ENCODE results near the gene FNDC11. TPM values are rescaled to one million over a fixed set of nuclear protein-coding genes. Genes with fewer than 3 reads are reported as not detected.
"Not testable (repeated sequence)": the region's sequence is repeated elsewhere in the genome, so short reads cannot be mapped to it uniquely, and the experiment has no call there.

FNDC11 gene
- total RNA-seq, 4 donors from 2014 or later, result not detected

DNA sequence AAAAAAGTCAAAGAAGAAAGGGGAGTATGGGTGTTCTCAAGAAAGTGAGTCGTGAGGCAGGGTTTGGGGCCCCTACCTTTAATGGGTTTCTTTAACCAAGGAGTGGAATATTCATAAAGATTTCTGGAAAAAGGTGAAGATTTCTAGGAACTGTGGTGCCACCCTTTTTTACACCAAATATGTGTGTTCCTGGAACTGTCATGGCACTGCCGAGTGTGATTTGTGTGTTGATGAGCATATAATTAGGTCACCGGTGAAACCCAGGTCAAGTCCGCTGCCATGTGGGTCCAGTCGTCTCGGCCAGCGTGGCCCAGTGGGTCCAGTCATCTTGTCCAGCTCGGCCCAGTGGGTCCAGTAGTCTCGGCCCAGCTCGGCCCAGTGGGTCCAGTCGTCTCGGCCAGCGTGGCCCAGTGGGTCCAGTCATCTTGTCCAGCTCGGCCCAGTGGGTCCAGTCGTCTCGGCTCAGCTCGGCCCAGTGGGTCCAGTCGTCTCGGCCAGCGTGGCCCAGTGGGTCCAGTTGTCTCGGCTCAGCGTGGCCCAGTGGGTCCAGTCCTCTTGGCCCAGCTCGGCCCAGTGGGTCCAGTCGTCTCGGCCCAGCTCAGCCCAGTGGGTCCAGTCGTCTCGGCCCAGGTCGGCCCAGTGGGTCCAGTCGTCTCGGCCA, 46.7 kb upstream of the FNDC11 start:
- Histone ChIP-seq H3K27ac (no peak overlapping the region), H3K9me3 (no peaks in the 10 kb centered on the region), H3K36me3 (no peaks in the 10 kb centered on the region), H3K4me1 (no peaks in the 10 kb centered on the region), H3K27me3 (peaks cover 77% of the 10 kb centered on the region), H3K4me3 (no peak overlapping the region)
- no peak for DNase-seq
- TF ChIP-seq, protein P1, sequence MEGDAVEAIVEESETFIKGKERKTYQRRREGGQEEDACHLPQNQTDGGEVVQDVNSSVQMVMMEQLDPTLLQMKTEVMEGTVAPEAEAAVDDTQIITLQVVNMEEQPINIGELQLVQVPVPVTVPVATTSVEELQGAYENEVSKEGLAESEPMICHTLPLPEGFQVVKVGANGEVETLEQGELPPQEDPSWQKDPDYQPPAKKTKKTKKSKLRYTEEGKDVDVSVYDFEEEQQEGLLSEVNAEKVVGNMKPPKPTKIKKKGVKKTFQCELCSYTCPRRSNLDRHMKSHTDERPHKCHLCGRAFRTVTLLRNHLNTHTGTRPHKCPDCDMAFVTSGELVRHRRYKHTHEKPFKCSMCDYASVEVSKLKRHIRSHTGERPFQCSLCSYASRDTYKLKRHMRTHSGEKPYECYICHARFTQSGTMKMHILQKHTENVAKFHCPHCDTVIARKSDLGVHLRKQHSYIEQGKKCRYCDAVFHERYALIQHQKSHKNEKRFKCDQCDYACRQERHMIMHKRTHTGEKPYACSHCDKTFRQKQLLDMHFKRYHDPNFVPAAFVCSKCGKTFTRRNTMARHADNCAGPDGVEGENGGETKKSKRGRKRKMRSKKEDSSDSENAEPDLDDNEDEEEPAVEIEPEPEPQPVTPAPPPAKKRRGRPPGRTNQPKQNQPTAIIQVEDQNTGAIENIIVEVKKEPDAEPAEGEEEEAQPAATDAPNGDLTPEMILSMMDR (IDR thresholded peaks at IDR 0.05), result no peak
- TF ChIP-seq EP300 (IDR thresholded peaks at IDR 0.05; ENCODE audit: low read depth) (no peak), POLR2AphosphoS5 (IDR thresholded peaks at IDR 0.05) (no peak), POLR2A (IDR thresholded peaks at IDR 0.05) (no peak)
- intact Hi-C loops (cut with DNase I; ENCODE audit: low total_unique reads), result no loop called here
- in situ Hi-C loops (cut with MboI; ENCODE audit: low pct_ligation_motif_present in 1 of 4, low pct_unique_long_range_greater_than_20kb in 1 of 4, low sequenced_read_pairs in 3 of 4), result no loop called here
- WGBS, 2 donors (ENCODE audit: low coverage in 1 of 2), result 80 to 89% methylated on average over 2 to 30 of the region's 30 CpGs

DNA sequence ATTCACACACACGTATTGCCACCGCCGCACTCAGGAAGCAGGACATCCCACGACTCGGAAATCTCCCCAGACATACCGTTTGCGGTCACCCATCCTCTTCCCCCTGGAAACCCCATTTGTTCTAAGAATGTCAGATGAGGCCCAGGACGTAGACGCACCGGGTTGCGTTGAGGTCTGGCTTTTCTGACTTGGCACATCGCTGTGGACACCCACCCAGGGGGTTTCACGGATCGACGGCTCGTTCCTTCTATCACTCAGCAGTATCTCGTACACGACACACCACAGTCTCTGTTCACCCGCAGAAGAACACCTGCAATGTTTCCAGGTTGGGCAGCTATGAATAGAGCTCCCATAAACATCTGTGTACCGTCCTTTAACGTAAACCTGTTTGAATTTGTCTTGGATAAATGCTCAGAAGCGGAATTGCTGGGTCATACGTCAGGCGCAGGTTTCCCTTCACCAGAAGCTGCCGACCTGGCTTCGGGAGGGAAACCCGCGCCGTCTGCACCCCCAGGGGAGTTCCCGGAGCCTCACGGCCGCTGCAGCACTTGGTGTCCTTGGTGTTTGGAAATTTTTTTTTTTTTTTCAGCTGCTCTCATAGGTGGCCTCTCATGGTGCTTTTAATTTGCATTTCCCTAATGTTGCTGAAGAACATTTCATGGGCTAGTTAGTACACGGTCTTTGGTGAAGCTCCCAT, 45.7 kb upstream of the FNDC11 start:
- Histone ChIP-seq H3K9me3 (no peaks in the 10 kb centered on the region), H3K36me3 (no peaks in the 10 kb centered on the region), H3K4me3 (no peak overlapping the region), H3K27ac (no peak overlapping the region), H3K27me3 (peaks cover 75% of the 10 kb centered on the region), H3K4me1 (no peaks in the 10 kb centered on the region)
- WGBS, 2 donors (ENCODE audit: low coverage in 1 of 2), result 77 to 78% methylated on average over 18 to 33 of the region's 33 CpGs
- no peak for DNase-seq
- in situ Hi-C loops (cut with MboI; ENCODE audit: low pct_ligation_motif_present in 1 of 4, low pct_unique_long_range_greater_than_20kb in 1 of 4, low sequenced_read_pairs in 3 of 4), result no loop called here
- TF ChIP-seq POLR2AphosphoS5 (IDR thresholded peaks at IDR 0.05) (no peak), POLR2A (IDR thresholded peaks at IDR 0.05) (no peak), EP300 (IDR thresholded peaks at IDR 0.05; ENCODE audit: low read depth) (no peak)
- TF ChIP-seq, protein P1 (IDR thresholded peaks at IDR 0.05), result no peak
- intact Hi-C loops (cut with DNase I; ENCODE audit: low total_unique reads), result no loop called here

DNA sequence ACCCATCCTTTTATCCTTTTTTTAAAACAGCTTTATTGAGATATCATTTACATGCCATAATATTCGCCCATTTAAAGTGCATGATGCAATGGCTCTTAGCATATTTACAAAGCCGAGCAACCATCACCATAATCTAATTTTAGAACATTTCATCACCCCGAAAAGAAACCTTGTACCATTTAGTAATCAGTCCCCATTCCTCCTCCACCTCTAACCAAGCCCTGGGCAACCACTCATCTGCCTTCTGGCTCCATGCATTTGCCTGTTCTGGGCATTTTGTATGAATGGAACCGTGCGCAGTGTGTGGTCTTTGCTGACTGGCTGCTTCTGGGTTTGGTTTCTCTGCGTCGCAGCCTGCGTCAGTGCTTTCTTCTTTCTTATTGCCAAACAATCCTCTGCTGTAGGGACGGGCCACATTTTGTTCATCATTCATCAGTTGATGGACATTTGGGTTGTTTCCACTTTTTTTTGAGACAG, 44.8 kb upstream of the FNDC11 start:
- Histone ChIP-seq H3K4me3 (no peak overlapping the region), H3K27ac (no peak overlapping the region), H3K4me1 (no peaks in the 10 kb centered on the region), H3K27me3 (peaks cover 66% of the 10 kb centered on the region), H3K9me3 (no peaks in the 10 kb centered on the region), H3K36me3 (no peaks in the 10 kb centered on the region)
- 77 to 82% methylated on average over 9 of the region's 9 CpGs for WGBS, 2 donors (ENCODE audit: low coverage in 1 of 2)
- DNase-seq, result no peak
- in situ Hi-C loops (cut with MboI; ENCODE audit: low pct_ligation_motif_present in 1 of 4, low pct_unique_long_range_greater_than_20kb in 1 of 4, low sequenced_read_pairs in 3 of 4) (no loop called here), intact Hi-C loops (cut with DNase I; ENCODE audit: low total_unique reads) (no loop called here)
- no peak for TF ChIP-seq POLR2A (IDR thresholded peaks at IDR 0.05)
- TF ChIP-seq EP300 (IDR thresholded peaks at IDR 0.05; ENCODE audit: low read depth), result no peak
- no peak for TF ChIP-seq POLR2AphosphoS5 (IDR thresholded peaks at IDR 0.05)
- TF ChIP-seq, protein P1 (IDR thresholded peaks at IDR 0.05), result no peak

DNA sequence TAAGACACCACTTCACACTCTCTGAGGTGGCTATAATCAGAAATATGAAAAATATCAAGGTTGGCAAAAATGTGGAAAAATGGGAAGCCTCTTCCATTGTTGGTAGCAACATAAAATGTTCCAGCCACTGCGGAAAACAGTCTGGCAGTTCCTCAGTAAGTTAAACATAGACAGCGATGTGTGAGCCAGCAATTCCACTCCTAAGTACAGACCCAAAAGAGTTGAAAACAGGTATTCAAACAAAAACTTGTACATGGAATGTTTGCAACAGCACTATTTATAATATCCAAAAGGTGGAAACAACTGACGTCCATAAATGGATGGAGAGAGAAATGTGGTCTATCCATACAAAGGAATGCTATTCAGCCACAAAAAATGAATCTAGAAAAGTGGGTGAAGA, 40.8 kb upstream of the FNDC11 start:
- no peaks in the 10 kb centered on the region for H3K9me3 ChIP-seq
- intact Hi-C loops (cut with DNase I; ENCODE audit: low total_unique reads), result no loop called here
- in situ Hi-C loops (cut with MboI; ENCODE audit: low pct_ligation_motif_present in 1 of 4, low pct_unique_long_range_greater_than_20kb in 1 of 4, low sequenced_read_pairs in 3 of 4), result no loop called here

DNA sequence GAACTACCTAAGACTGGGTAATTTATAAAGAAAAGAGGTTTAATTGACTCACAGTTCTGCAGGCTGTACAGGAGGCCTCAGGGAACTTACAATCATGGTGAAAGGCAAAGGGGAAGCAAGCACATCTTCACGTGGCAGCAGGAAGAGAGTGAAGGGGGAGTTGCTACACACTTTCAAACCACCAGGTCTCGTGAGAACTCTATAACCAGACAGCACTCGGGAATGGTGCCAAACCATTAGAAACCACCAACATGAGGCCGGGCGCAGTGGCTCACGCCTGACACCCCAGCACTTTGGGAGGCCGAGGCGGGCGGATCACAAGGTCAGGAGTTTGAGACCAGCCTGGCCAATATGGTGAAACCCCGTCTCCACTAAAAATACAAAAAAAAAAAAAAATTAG, 39.4 kb upstream of the FNDC11 start:
- H3K36me3 ChIP-seq; H3K4me1 ChIP-seq; DNase-seq; H3K4me3 ChIP-seq; H3K27ac ChIP-seq; intact Hi-C loops (cut with DNase I; ENCODE audit: low total_unique reads); in situ Hi-C loops (cut with MboI; ENCODE audit: low pct_ligation_motif_present in 1 of 4, low pct_unique_long_range_greater_than_20kb in 1 of 4, low sequenced_read_pairs in 3 of 4); H3K9me3 ChIP-seq: not testable (repeated sequence)
- peaks cover 31% of the 10 kb centered on the region for H3K27me3 ChIP-seq
- WGBS, 2 donors (ENCODE audit: low coverage in 1 of 2), result 65% methylated on average over 10 of the region's 10 CpGs; no CpG with 5 or more reads in 1 of the 2 donors

More for the DNA sequence above, 40.8 kb upstream of the FNDC11 start:
- no peaks in the 10 kb centered on the region for H3K36me3 ChIP-seq
- no peaks in the 10 kb centered on the region for H3K4me1 ChIP-seq
- H3K27ac ChIP-seq, result no peak overlapping the region
- no peak for TF ChIP-seq EP300 (IDR thresholded peaks at IDR 0.05; ENCODE audit: low read depth)
- no peak for TF ChIP-seq POLR2A (IDR thresholded peaks at IDR 0.05)
- no peak for TF ChIP-seq POLR2AphosphoS5 (IDR thresholded peaks at IDR 0.05)
- TF ChIP-seq, protein P1 (IDR thresholded peaks at IDR 0.05), result no peak
- no peak for DNase-seq
- H3K4me3 ChIP-seq, result no peak overlapping the region
- H3K27me3 ChIP-seq, result peaks cover 37% of the 10 kb centered on the region
- 72 to 77% methylated on average over 2 to 3 of the region's 3 CpGs for WGBS, 2 donors (ENCODE audit: low coverage in 1 of 2)

Measured in transverse colon (tissue), 4 donors.